Measurements from ENCODE around the gene TESK1.

The TESK1 gene

GRCh38 chr9:35658137-35658967, 53.3 kb downstream of the TESK1 start, which contains the start of gene CCDC107:
CCDC107 (plus strand) TSS chr9:35658292; CDS start chr9:35658380, 88 bp downstream.
- Histone ChIP-seq H3K4me3 (ENCODE audit: control insufficient read depth in 1 of 7, extremely low read depth in 1 of 7, insufficient read depth in 4 of 7, low read depth in 2 of 7, low read length in 6 of 7) (peak within 1 kb of the TSS; percentile 81 to 89 (median 84)), H3K27me3 (replicated peaks in 2 of 5; ENCODE audit: control insufficient read depth in 4 of 5, insufficient read depth in 5 of 5, low read length in 4 of 5) (no peaks in the 10 kb centered on the region), H3K9me3 (ENCODE audit: control extremely low read depth in 1 of 5, control insufficient read depth in 4 of 5, insufficient read depth in 2 of 5, low read depth in 1 of 5, low read length in 4 of 5) (no peaks in the 10 kb centered on the region), H3K27ac (ENCODE audit: insufficient read depth in 1 of 2, low read depth in 1 of 2, low read length in 2 of 2, poor library complexity in 1 of 2, severe bottlenecking in 2 of 2) (peak within 1 kb of the TSS; percentile 100), H3K36me3 (ENCODE audit: control insufficient read depth in 4 of 4, insufficient read depth in 4 of 4, low read length in 3 of 4) (peaks cover 0 to 23% (median 5%) of the 10 kb centered on the region in 4 experiments), H3K4me1 (ENCODE audit: control extremely low read depth in 1 of 4, control insufficient read depth in 4 of 4, insufficient read depth in 4 of 4, low read length in 3 of 4) (peaks cover 11 to 62% (median 44%) of the 10 kb centered on the region in 4 experiments)
- under 1% methylated on average over 50 of the region's 67 CpGs for WGBS (ENCODE audit: insufficient coverage)
- DNase-seq = peak; percentile 84 to 92 (median 89)
- ChIA-PET CTCF (interaction anchor here (0.5 to 12.8 kb wide), 18 partner anchors 11 to 1303 kb away, joined by 3 to 117 read pairs (median 6); partner anchors contain the start of genes CD72, CREB3, TLN1 and TPM2), POLR2A (interaction anchor here (0.8 to 2.1 kb wide), 5 partner anchors 8 to 70 kb away, joined by 3 to 14 read pairs (median 3); no protein-coding TSS in a partner anchor)

GRCh38 chr9:35658968-35659220, 53.8 kb downstream of the TESK1 start:
- Histone ChIP-seq H3K36me3 (ENCODE audit: control insufficient read depth in 4 of 4, insufficient read depth in 4 of 4, low read length in 3 of 4) (peaks cover 0 to 23% (median 5%) of the 10 kb centered on the region in 4 experiments), H3K27ac (ENCODE audit: insufficient read depth in 1 of 2, low read depth in 1 of 2, low read length in 2 of 2, poor library complexity in 1 of 2, severe bottlenecking in 2 of 2) (peak overlapping the region in 1 of 2 experiments; percentile 100), H3K4me1 (ENCODE audit: control extremely low read depth in 1 of 4, control insufficient read depth in 4 of 4, insufficient read depth in 4 of 4, low read length in 3 of 4) (peaks cover 11 to 68% (median 44%) of the 10 kb centered on the region in 4 experiments), H3K4me3 (ENCODE audit: control insufficient read depth in 1 of 7, extremely low read depth in 1 of 7, insufficient read depth in 4 of 7, low read depth in 2 of 7, low read length in 6 of 7) (peak overlapping the region; percentile 81 to 89 (median 84)), H3K27me3 (replicated peaks in 2 of 5; ENCODE audit: control insufficient read depth in 4 of 5, insufficient read depth in 5 of 5, low read length in 4 of 5) (no peaks in the 10 kb centered on the region), H3K9me3 (ENCODE audit: control extremely low read depth in 1 of 5, control insufficient read depth in 4 of 5, insufficient read depth in 2 of 5, low read depth in 1 of 5, low read length in 4 of 5) (no peaks in the 10 kb centered on the region)
- 7% methylated on average over 2 of the region's 2 CpGs for WGBS (ENCODE audit: insufficient coverage)
- POLR2A ChIA-PET = interaction anchor here (1.3 kb wide), 1 partner anchor 16 kb away, joined by 3 read pairs; no protein-coding TSS in a partner anchor
- DNase-seq = no peak
- CTCF ChIA-PET = interaction anchor here (0.6 to 12.8 kb wide), 12 partner anchors 11 to 145 kb away, joined by 3 to 117 read pairs (median 6); partner anchors contain the start of genes CD72, CREB3, TLN1 and TPM2

- peaks cover 11 to 72% (median 45%) of the 10 kb centered on the region in 4 experiments for H3K4me1 ChIP-seq (ENCODE audit: control extremely low read depth in 1 of 4, control insufficient read depth in 4 of 4, insufficient read depth in 4 of 4, low read length in 3 of 4)
- POLR2A ChIA-PET = no interaction called here
Observed at GRCh38 chr9:35659340-35659739, 54.3 kb downstream of the TESK1 start.

More at GRCh38 chr9:35659340-35659739, 54.3 kb downstream of the TESK1 start:
- 78% methylated on average over 3 of the region's 3 CpGs for WGBS (ENCODE audit: insufficient coverage)
- DNase-seq = no peak
- no peaks in the 10 kb centered on the region for H3K27me3 ChIP-seq (replicated peaks in 2 of 5; ENCODE audit: control insufficient read depth in 4 of 5, insufficient read depth in 5 of 5, low read length in 4 of 5)
- CTCF ChIA-PET = interaction anchor here (0.6 to 12.8 kb wide), 10 partner anchors 10 to 144 kb away, joined by 3 to 117 read pairs (median 7); partner anchors contain the start of genes CD72, CREB3, TLN1 and TPM2
- H3K9me3 ChIP-seq (ENCODE audit: control extremely low read depth in 1 of 5, control insufficient read depth in 4 of 5, insufficient read depth in 2 of 5, low read depth in 1 of 5, low read length in 4 of 5) = no peaks in the 10 kb centered on the region
- H3K36me3 ChIP-seq (ENCODE audit: control insufficient read depth in 4 of 4, insufficient read depth in 4 of 4, low read length in 3 of 4) = peaks cover 0 to 23% (median 5%) of the 10 kb centered on the region in 4 experiments
- peak overlapping the region in 4 of 7 experiments; percentile 81 to 89 (median 86) for H3K4me3 ChIP-seq (ENCODE audit: control insufficient read depth in 1 of 7, extremely low read depth in 1 of 7, insufficient read depth in 4 of 7, low read depth in 2 of 7, low read length in 6 of 7)
- peak overlapping the region in 1 of 2 experiments; percentile 100 for H3K27ac ChIP-seq (ENCODE audit: insufficient read depth in 1 of 2, low read depth in 1 of 2, low read length in 2 of 2, poor library complexity in 1 of 2, severe bottlenecking in 2 of 2)
